ENCODE data around the gene GRM1.

DNA sequence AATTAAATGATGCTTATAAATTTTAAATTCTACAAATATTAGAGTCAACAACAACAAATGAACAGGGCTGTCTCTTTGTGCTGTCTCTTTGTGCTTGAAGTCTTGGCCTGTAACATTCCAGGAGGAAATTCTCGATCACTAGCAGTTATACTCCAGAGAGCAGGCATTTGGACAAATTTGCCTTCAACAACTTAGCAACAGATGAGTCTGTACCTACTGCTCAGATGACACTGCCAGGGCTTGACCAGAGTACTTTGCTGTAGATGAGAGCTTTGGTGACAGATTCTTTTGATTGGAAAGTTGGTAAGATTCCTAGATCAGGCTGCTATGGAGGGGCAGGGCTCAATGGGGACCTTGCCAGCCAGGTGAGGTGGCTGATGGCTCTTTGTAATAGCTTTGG, 217.2 kb downstream of the GRM1 start:
- TF ChIP-seq, protein P1, sequence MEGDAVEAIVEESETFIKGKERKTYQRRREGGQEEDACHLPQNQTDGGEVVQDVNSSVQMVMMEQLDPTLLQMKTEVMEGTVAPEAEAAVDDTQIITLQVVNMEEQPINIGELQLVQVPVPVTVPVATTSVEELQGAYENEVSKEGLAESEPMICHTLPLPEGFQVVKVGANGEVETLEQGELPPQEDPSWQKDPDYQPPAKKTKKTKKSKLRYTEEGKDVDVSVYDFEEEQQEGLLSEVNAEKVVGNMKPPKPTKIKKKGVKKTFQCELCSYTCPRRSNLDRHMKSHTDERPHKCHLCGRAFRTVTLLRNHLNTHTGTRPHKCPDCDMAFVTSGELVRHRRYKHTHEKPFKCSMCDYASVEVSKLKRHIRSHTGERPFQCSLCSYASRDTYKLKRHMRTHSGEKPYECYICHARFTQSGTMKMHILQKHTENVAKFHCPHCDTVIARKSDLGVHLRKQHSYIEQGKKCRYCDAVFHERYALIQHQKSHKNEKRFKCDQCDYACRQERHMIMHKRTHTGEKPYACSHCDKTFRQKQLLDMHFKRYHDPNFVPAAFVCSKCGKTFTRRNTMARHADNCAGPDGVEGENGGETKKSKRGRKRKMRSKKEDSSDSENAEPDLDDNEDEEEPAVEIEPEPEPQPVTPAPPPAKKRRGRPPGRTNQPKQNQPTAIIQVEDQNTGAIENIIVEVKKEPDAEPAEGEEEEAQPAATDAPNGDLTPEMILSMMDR (conservative IDR thresholded peaks at IDR 0.05 in 1 of 2, IDR thresholded peaks at IDR 0.05 in 1 of 2; ENCODE audit: low read depth in 1 of 2, low read length in 2 of 2) = no peak
- TF ChIP-seq EZH2 (IDR thresholded peaks at IDR 0.05; ENCODE audit: low read length, missing control alignments) = no peak
